Astrocyte of the spinal cord (primary cell): ENCODE data around the gene PEAK3.

ENCODE experiments used
- DNase-seq: peaks from one replicate; pipeline ENCODE4 v3.0.0; 2011; ENCODE audit warnings: low read depth, low spot score
- H3K4me3 ChIP-seq: 2 replicates; pipeline ENCODE4 v1.5.1; 2011; ENCODE audit warnings: low read depth, mild to moderate bottlenecking, low read length, moderate library complexity
- CTCF ChIP-seq: IDR thresholded peaks from 2 replicates; pipeline ENCODE4 v1.5.1; 2012; ENCODE audit warnings: low read depth, mild to moderate bottlenecking, low read length, inconsistent platforms
- in situ Hi-C: cut with HindIII; loops from 2 replicates; pipeline ENCODE4 v1.10.0; 2017; ENCODE audit warnings: low sequenced_read_pairs

PEAK3 gene

GRCh38 chr19:2288818-2289713, 7.1 kb upstream of the PEAK3 start:
- no peak for DNase-seq

GRCh38 chr19:2288338-2288817, 6.4 kb upstream of the PEAK3 start:
- TF ChIP-seq CTCF, result no peak

More at GRCh38 chr19:2288818-2289713, 7.1 kb upstream of the PEAK3 start:
- no peak overlapping the region for H3K4me3 ChIP-seq
- in situ Hi-C loops, result no loop called here
- no peak for TF ChIP-seq CTCF

GRCh38 chr19:2287585-2288337, 5.8 kb upstream of the PEAK3 start:
- H3K4me3 ChIP-seq, result no peak overlapping the region
- no peak for DNase-seq
- in situ Hi-C loops, result no loop called here

More at GRCh38 chr19:2288338-2288817, 6.4 kb upstream of the PEAK3 start:
- in situ Hi-C loops, result no loop called here
- H3K4me3 ChIP-seq, result no peak overlapping the region
- DNase-seq, result no peak

GRCh38 chr19:2286402-2287140, 4.6 kb upstream of the PEAK3 start:
- in situ Hi-C loops, result no loop called here
- no peak overlapping the region for H3K4me3 ChIP-seq
- TF ChIP-seq CTCF, result no peak
- DNase-seq, result no peak

More at GRCh38 chr19:2287585-2288337, 5.8 kb upstream of the PEAK3 start:
- no peak for TF ChIP-seq CTCF

GRCh38 chr19:2283835-2284507, 2.0 kb upstream of the PEAK3 start:
- TF ChIP-seq CTCF, result no peak
- no peak for DNase-seq
- in situ Hi-C loops, result no loop called here
- H3K4me3 ChIP-seq, result no peak overlapping the region
